Measurements from ENCODE around the gene GCNA. TPM values are rescaled to one million over a fixed set of nuclear protein-coding genes. Genes with fewer than 3 reads are reported as not detected.

Gene GCNA
- total RNA-seq, 1 experiment from 2014 or later = 3.0 TPM

DNA sequence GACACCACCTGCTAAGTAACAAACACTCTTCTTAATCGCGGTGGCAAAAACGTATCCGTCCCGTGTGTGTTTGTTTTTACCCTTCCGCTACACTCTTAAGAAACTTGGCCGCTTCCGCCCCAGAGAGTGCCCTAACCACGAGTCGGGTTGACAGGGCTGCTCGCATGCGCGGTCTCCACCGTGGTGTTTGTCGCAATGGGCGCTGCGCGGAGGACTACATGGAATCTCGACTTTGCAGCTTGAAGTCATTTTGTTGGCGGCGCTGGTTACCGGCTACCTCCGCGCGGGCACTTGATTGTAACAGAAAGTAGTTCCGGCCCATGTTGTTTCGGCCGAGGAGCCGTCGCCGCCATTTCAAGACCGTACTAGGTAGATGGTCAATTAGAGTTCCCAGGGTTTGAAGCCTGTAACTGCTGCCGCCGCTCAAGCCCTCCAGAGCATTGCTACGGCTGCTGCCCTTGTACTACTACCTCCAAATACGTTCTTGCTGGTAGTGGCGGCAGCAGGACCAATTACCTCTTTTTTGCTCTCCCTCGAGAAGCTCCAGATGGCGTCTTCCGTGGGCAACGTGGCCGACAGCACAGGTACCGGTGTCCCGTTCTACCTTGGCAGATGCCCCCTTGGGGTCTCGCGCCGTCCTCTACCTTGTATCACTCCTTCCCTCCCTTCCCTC, 45.3 kb upstream of the GCNA start, which contains the start of gene OGT:
Gene OGT (plus strand): TSS at position 352 of the 673 bp plus-strand sequence. CDS start 196 bp downstream, at position 548.
- no peaks in the 10 kb centered on the region for H3K4me1 ChIP-seq (ENCODE audit: insufficient read depth, low read length, poor library complexity, severe bottlenecking)
- TF ChIP-seq, protein P1, sequence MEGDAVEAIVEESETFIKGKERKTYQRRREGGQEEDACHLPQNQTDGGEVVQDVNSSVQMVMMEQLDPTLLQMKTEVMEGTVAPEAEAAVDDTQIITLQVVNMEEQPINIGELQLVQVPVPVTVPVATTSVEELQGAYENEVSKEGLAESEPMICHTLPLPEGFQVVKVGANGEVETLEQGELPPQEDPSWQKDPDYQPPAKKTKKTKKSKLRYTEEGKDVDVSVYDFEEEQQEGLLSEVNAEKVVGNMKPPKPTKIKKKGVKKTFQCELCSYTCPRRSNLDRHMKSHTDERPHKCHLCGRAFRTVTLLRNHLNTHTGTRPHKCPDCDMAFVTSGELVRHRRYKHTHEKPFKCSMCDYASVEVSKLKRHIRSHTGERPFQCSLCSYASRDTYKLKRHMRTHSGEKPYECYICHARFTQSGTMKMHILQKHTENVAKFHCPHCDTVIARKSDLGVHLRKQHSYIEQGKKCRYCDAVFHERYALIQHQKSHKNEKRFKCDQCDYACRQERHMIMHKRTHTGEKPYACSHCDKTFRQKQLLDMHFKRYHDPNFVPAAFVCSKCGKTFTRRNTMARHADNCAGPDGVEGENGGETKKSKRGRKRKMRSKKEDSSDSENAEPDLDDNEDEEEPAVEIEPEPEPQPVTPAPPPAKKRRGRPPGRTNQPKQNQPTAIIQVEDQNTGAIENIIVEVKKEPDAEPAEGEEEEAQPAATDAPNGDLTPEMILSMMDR (conservative IDR thresholded peaks at IDR 0.05; ENCODE audit: low read depth, low read length) = no peak
- no peak for TF ChIP-seq EZH2 (IDR thresholded peaks at IDR 0.05; ENCODE audit: borderline replicate concordance, low read depth, low read length, poor library complexity, severe bottlenecking)
- DNase-seq (ENCODE audit: low spot score) = peak; percentile 97
- ChIA-PET CTCF (no interaction called here), POLR2A (ENCODE audit: low non-redundant PET) (interaction anchor here (1.2 kb wide), 1 partner anchor 250 kb away, joined by 3 read pairs; the partner anchor contains the start of gene NONO)
- H3K27ac ChIP-seq (ENCODE audit: low read depth, low read length, poor library complexity, severe bottlenecking) = peak within 1 kb of the TSS; percentile 82
- H3K9me3 ChIP-seq (ENCODE audit: low read depth, low read length, poor library complexity, severe bottlenecking) = no peaks in the 10 kb centered on the region
- H3K4me3 ChIP-seq (ENCODE audit: low read depth, low read length, poor library complexity, severe bottlenecking) = peak within 1 kb of the TSS; percentile 64
- H3K36me3 ChIP-seq (ENCODE audit: insufficient read depth, low read length, poor library complexity, severe bottlenecking) = peaks cover 3% of the 10 kb centered on the region
- no peaks in the 10 kb centered on the region for H3K27me3 ChIP-seq (replicated peaks; ENCODE audit: insufficient read depth, low read depth, low read length, poor library complexity)
- no TSS peak for BruUV-seq (replicated peaks)
- intact Hi-C loops (cut with micrococcal nuclease; ENCODE audit: unreplicated experiment) = no loop called here

DNA sequence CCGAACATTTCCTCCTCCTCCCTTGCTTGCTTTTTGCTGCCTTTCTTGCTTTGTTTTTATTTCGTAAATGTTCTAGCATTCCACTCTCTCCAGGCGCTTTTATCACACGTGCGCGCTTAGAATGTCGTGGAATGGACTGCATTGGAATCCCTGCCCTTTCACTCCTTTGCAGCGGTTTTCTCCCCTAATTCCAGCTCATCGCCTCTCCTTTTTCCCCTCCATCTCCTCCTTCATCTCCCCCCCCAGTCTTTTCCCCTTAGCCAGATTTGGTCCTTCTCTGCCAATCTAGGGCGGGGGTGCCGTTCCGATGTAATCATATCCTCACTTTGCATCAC, 44.8 kb upstream of the GCNA start:
- no peaks in the 10 kb centered on the region for H3K27me3 ChIP-seq (replicated peaks; ENCODE audit: insufficient read depth, low read depth, low read length, poor library complexity)
- H3K27ac ChIP-seq (ENCODE audit: low read depth, low read length, poor library complexity, severe bottlenecking) = peak overlapping the region; percentile 82
- peak overlapping the region; percentile 64 for H3K4me3 ChIP-seq (ENCODE audit: low read depth, low read length, poor library complexity, severe bottlenecking)
- TF ChIP-seq EZH2 (IDR thresholded peaks at IDR 0.05; ENCODE audit: borderline replicate concordance, low read depth, low read length, poor library complexity, severe bottlenecking) = no peak
- TF ChIP-seq, protein P1 (conservative IDR thresholded peaks at IDR 0.05; ENCODE audit: low read depth, low read length) = no peak
- CTCF ChIA-PET = no interaction called here
- POLR2A ChIA-PET (ENCODE audit: low non-redundant PET) = interaction anchor here (1.2 kb wide), 1 partner anchor 250 kb away, joined by 3 read pairs; the partner anchor contains the start of gene NONO
- H3K9me3 ChIP-seq (ENCODE audit: low read depth, low read length, poor library complexity, severe bottlenecking) = no peaks in the 10 kb centered on the region
- no TSS peak for BruUV-seq (replicated peaks)
- H3K4me1 ChIP-seq (ENCODE audit: insufficient read depth, low read length, poor library complexity, severe bottlenecking) = no peaks in the 10 kb centered on the region
- H3K36me3 ChIP-seq (ENCODE audit: insufficient read depth, low read length, poor library complexity, severe bottlenecking) = peaks cover 9% of the 10 kb centered on the region
- DNase-seq (ENCODE audit: low spot score) = no peak
- intact Hi-C loops (cut with micrococcal nuclease; ENCODE audit: unreplicated experiment) = no loop called here

DNA sequence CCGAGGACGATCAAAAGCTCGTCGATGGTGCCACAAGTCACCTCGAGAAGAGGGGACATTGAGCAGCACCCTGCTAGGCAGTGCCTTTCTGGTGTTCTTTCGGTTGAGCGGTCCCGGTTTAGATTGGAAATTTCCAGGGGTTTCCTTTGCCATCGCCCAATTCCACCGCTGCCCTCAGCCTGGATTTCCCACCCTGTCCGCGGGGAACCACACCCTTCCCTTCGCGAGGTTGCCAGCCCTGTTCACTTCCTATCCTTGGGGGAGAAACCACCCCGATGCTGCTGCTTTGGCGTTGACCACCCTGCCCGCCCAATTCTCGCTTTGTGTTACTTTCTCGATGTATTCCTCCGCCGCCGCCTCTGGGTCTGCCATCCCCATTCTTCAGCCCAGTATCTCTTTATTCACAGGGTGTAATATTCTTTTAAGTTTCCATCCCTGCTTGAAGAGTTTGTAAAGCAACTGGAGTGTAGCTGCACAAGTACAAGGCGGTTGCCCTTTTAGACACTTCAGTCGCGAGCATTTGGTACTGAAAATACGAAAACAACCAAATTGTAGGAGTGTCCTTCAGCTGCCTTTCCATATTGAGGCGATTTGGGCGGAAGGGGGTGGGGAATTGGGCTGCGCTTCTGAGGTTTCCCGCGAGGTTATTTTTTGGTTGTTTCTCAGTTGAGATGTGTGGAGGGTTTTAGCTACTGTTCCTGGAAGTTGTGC, 44.2 kb upstream of the GCNA start:
- no TSS peak for BruUV-seq (replicated peaks)
- peak overlapping the region; percentile 64 for H3K4me3 ChIP-seq (ENCODE audit: low read depth, low read length, poor library complexity, severe bottlenecking)
- intact Hi-C loops (cut with micrococcal nuclease; ENCODE audit: unreplicated experiment) = no loop called here
- ChIA-PET CTCF (no interaction called here), POLR2A (ENCODE audit: low non-redundant PET) (interaction anchor here (1.2 kb wide), 1 partner anchor 251 kb away, joined by 3 read pairs; the partner anchor contains the start of gene NONO)
- H3K9me3 ChIP-seq (ENCODE audit: low read depth, low read length, poor library complexity, severe bottlenecking) = no peaks in the 10 kb centered on the region
- peak; percentile 71 for DNase-seq (ENCODE audit: low spot score)
- peaks cover 14% of the 10 kb centered on the region for H3K36me3 ChIP-seq (ENCODE audit: insufficient read depth, low read length, poor library complexity, severe bottlenecking)
- H3K27me3 ChIP-seq (replicated peaks; ENCODE audit: insufficient read depth, low read depth, low read length, poor library complexity) = no peaks in the 10 kb centered on the region
- H3K4me1 ChIP-seq (ENCODE audit: insufficient read depth, low read length, poor library complexity, severe bottlenecking) = no peaks in the 10 kb centered on the region
- peak overlapping the region; percentile 82 for H3K27ac ChIP-seq (ENCODE audit: low read depth, low read length, poor library complexity, severe bottlenecking)
- TF ChIP-seq, protein P1 (conservative IDR thresholded peaks at IDR 0.05; ENCODE audit: low read depth, low read length) = no peak
- TF ChIP-seq EZH2 (IDR thresholded peaks at IDR 0.05; ENCODE audit: borderline replicate concordance, low read depth, low read length, poor library complexity, severe bottlenecking) = no peak

All from A673 (cell line).